Osteocyte (in vitro differentiated cells): Measurements from ENCODE around the gene CMIP. TPM values are rescaled to one million over a fixed set of nuclear protein-coding genes. Genes with fewer than 3 reads are reported as not detected.

Experiments
- DNase-seq: peaks from one replicate; pipeline ENCODE4 v3.0.0; 2021; ENCODE audit warnings: mixed read lengths; ENCODE audit not compliant: unreplicated experiment; ENCODE audit errors: extremely low spot score
- H3K27ac Mint-ChIP-seq: one replicate; pipeline ENCODE4 v1.8.0; 2021; ENCODE audit warnings: mild to moderate bottlenecking, mixed read lengths; ENCODE audit not compliant: unreplicated experiment
- H3K27me3 Mint-ChIP-seq: one replicate; pipeline ENCODE4 v1.8.0; 2021; ENCODE audit warnings: mixed read lengths; ENCODE audit not compliant: unreplicated experiment
- H3K36me3 Mint-ChIP-seq: one replicate; pipeline ENCODE4 v1.8.0; 2021; ENCODE audit warnings: mixed read lengths; ENCODE audit not compliant: unreplicated experiment
- H3K4me1 Mint-ChIP-seq: one replicate; pipeline ENCODE4 v1.8.0; 2021; ENCODE audit warnings: mixed read lengths; ENCODE audit not compliant: unreplicated experiment
- H3K4me3 Mint-ChIP-seq: one replicate; pipeline ENCODE4 v1.8.0; 2021; ENCODE audit warnings: mild to moderate bottlenecking, moderate library complexity, mixed read lengths; ENCODE audit not compliant: unreplicated experiment
- H3K9me3 Mint-ChIP-seq: one replicate; pipeline ENCODE4 v1.8.0; 2021; ENCODE audit warnings: mixed read lengths; ENCODE audit not compliant: unreplicated experiment
- total RNA-seq: library from RNA; stranded (reverse); gene quantifications from 2 replicates; pipeline ENCODE4 v1.2.1, GENCODE V29; 2021
- TF ChIP-seq, protein P1 (sequence below): fragments of 200-600 bp; sonication (generic); IDR thresholded peaks from 2 replicates; pipeline ENCODE4 v1.5.0; 2021; ENCODE audit warnings: antibody characterized with exemption, mild to moderate bottlenecking, moderate library complexity

Gene CMIP
- total RNA-seq, 1 donor from 2014 or later = 38.0 TPM

DNA sequence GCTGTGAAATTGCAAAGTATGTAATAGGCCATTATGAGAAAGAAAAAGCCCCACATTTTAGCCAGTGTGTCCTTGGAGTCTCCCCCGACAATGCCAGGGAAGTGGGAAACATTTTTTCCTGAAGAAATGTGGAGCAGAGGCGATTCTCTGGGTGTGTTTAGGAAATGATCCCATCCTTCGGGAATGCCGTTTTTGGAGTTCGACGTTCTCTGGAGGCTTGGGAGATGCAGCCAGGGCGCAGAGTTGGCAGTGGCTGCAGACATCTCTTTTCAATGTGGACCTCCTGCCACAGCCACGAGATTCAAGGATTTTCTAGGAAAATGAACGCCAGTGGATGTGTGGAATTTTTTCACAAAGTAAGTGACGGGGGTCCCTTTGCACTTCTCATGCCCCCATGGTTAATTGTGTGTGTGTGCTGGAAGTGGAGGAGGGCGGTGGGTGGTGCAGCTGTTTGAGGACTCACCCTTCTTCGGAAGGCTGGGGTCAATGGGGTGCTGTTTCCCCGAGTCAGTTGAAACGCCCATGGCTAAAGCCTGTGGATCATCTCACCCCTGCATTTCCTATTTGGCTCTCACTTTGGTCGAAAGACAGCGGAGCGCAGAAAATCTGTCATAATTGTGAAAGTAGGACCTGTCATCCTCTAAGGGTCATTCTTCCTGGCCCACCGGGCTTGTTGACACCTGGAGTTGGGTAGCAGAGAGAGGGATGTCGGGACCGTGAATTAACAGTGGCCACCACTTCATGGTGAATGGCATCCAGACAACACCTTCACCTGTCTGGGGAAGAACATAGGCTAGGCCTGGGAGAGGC is 73.2 kb downstream of the CMIP start:
- TF ChIP-seq, protein P1, sequence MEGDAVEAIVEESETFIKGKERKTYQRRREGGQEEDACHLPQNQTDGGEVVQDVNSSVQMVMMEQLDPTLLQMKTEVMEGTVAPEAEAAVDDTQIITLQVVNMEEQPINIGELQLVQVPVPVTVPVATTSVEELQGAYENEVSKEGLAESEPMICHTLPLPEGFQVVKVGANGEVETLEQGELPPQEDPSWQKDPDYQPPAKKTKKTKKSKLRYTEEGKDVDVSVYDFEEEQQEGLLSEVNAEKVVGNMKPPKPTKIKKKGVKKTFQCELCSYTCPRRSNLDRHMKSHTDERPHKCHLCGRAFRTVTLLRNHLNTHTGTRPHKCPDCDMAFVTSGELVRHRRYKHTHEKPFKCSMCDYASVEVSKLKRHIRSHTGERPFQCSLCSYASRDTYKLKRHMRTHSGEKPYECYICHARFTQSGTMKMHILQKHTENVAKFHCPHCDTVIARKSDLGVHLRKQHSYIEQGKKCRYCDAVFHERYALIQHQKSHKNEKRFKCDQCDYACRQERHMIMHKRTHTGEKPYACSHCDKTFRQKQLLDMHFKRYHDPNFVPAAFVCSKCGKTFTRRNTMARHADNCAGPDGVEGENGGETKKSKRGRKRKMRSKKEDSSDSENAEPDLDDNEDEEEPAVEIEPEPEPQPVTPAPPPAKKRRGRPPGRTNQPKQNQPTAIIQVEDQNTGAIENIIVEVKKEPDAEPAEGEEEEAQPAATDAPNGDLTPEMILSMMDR = no peak
- Mint-ChIP-seq H3K27ac (peak overlapping the region; percentile 80), H3K4me3 (no peak overlapping the region), H3K36me3 (no peaks in the 10 kb centered on the region), H3K9me3 (no peaks in the 10 kb centered on the region), H3K27me3 (no peaks in the 10 kb centered on the region), H3K4me1 (peaks cover 57% of the 10 kb centered on the region)
- no peak for DNase-seq

DNA sequence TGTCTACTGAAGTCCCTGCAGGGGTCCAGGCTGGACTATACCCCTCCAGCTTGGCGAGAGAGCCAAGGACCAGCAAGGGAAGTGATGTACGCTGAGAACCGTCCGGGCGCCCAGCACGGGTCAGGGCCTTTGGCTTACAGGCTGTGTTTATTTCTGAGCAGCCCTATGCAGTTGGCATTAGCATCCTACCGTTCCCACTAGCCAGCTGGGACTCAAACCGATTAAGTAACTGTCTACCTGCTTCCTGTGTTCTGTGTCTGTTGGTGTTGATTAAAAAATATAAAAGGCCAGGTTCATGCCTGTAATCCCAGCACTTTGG is 73.8 kb downstream of the CMIP start:
- Mint-ChIP-seq H3K4me1 (peaks cover 52% of the 10 kb centered on the region), H3K27ac (peak overlapping the region; percentile 80), H3K9me3 (no peaks in the 10 kb centered on the region), H3K27me3 (no peaks in the 10 kb centered on the region), H3K4me3 (no peak overlapping the region), H3K36me3 (no peaks in the 10 kb centered on the region)
- TF ChIP-seq, protein P1 = no peak
- DNase-seq = no peak

DNA sequence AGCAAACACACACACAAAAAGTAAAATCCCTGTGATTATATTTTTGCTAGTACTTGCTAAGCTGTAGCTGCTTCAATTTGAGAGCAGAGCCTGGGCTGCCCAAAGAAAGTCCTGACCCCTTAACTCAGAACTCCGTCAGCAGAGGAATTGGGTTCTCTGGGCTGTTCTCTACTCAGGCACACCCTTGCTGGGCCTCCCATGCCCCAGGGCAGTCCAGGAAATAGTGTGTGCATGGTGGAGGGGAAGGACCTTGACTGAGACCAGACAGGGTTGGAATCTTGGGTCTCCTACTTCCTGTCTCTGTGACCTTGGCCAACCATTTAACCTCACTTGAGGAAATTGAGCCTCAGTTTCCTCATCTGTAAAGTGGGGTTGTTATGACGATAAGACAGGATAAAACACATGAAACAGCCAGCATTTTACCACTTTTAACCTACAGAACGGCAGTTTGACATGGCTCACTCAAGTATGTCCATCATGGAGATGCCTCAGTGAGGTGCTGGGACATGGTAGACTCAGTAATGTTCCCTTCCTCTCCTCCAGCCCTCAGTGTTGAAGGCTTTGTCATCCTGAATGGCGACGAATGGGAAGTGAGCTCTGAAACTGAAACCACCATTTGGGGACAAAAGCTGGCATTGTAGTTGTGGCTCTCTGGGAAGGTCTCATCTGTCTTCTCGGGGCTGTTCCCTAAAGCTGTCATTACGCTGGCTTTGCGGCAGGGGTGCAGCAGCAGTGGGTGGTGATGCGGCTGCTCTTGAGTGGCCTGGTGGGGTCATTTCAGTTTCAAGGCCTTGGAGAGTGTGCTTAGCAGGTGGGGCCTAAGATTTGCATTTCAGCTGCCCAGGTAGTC is 74.9 kb downstream of the CMIP start:
- no peaks in the 10 kb centered on the region for H3K27me3 Mint-ChIP-seq
- H3K36me3 Mint-ChIP-seq = no peaks in the 10 kb centered on the region
- TF ChIP-seq, protein P1 = no peak
- no peaks in the 10 kb centered on the region for H3K9me3 Mint-ChIP-seq
- H3K27ac Mint-ChIP-seq = peak overlapping the region; percentile 47
- no peak for DNase-seq
- peaks cover 40% of the 10 kb centered on the region for H3K4me1 Mint-ChIP-seq
- no peak overlapping the region for H3K4me3 Mint-ChIP-seq

DNA sequence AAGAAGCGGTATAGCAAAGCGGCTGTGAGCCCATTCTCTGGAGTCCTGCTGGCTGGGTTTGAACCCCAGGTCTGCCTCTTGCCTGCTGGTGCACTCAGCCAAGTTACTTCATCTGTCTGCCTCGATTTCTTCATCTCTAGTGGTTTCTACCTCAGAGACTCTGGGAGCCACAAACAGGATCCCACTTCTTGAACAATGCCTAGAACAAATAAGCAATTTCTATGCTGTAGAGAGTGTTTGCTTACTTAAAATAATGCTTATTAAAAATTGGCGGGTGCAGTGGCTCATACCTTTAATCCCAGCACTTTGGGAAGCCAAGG is 75.5 kb downstream of the CMIP start:
- Mint-ChIP-seq H3K27me3 (no peaks in the 10 kb centered on the region), H3K4me3 (no peak overlapping the region), H3K9me3 (no peaks in the 10 kb centered on the region), H3K4me1 (peaks cover 37% of the 10 kb centered on the region), H3K27ac (peak overlapping the region; percentile 47), H3K36me3 (no peaks in the 10 kb centered on the region)
- TF ChIP-seq, protein P1 = no peak
- no peak for DNase-seq

DNA sequence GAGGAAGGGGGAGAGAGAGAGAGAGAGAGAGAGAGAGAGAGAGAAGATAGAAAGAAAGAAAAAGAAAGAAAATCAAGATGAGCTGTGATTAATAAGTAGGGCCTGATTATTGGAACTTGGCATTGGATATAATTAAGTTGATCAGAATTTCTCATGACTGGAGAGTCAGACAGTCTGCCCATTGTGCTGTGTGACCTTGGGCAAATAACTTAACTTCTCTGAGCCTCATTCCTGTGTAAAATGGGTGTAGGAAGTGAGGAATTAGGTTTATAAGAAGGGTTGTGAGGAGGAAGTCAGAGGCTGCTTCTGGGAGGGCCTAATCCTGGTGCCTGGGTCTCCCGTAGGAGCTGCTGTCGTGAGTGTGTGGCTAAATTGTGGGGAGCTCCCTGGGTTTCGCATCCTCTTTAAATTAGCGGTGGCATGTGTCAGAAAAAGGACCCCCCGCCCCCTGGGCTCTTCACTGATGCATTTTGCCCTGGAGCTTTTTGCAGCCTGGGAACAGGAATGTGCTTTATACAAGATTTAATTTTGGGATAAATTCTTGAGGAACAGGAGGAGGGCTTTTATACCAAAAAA is 76.0 kb downstream of the CMIP start:
- Mint-ChIP-seq H3K9me3 (no peaks in the 10 kb centered on the region), H3K4me3 (no peak overlapping the region), H3K27me3 (no peaks in the 10 kb centered on the region), H3K36me3 (no peaks in the 10 kb centered on the region), H3K4me1 (peaks cover 36% of the 10 kb centered on the region), H3K27ac (no peak overlapping the region)
- TF ChIP-seq, protein P1 = no peak
- DNase-seq = no peak
